Natural killer cell (primary cell): ENCODE results near the gene UGT1A6. TPM values are rescaled to one million over a fixed set of nuclear protein-coding genes. Genes with fewer than 3 reads are reported as not detected.

Experiments
- ATAC-seq, 3 donors: fragments of 150-1000 bp in 2 of 3; fragments of 200-7000 bp in 1 of 3; cut with Tn5 transposase; 1 replicate in 1 of 3; 2 replicates in 2 of 3; pipeline ENCODE4 v1.10.0; 2021; ENCODE audit warnings: mild to moderate bottlenecking in 2 of 3, moderate library complexity in 2 of 3
- DNase-seq, 2 donors: peaks; one replicate each; pipeline versions ENCODE4 v3.0.0 to v3.0.0-alpha.2; 2013 to 2021; ENCODE audit warnings: mixed read lengths in 1 of 2
- H3K27ac ChIP-seq: one replicate; pipeline ENCODE4 v1.5.1; 2013; ENCODE audit warnings: mild to moderate bottlenecking, low read length
- H3K27me3 ChIP-seq: one replicate; pipeline ENCODE4 v1.6.1; 2013; ENCODE audit warnings: low read length; ENCODE audit not compliant: control insufficient read depth, insufficient read depth
- H3K36me3 ChIP-seq: one replicate; pipeline ENCODE4 v1.6.1; 2013; ENCODE audit warnings: low read length; ENCODE audit not compliant: control insufficient read depth, insufficient read depth
- H3K4me1 ChIP-seq: one replicate; pipeline ENCODE4 v1.6.1; 2013; ENCODE audit warnings: low read length; ENCODE audit not compliant: control insufficient read depth, insufficient read depth
- H3K4me3 ChIP-seq: one replicate; pipeline ENCODE4 v1.5.1; 2013; ENCODE audit warnings: low read length
- H3K9me3 ChIP-seq: one replicate; pipeline ENCODE4 v1.6.1; 2013; ENCODE audit warnings: low read length; ENCODE audit not compliant: control insufficient read depth, insufficient read depth
- H3K27ac Mint-ChIP-seq, 2 donors: one replicate each; pipeline ENCODE4 v1.8.0; 2022; ENCODE audit warnings: mild to moderate bottlenecking in 2 of 2, mixed read lengths in 2 of 2, moderate library complexity in 1 of 2
- H3K27me3 Mint-ChIP-seq, 2 donors: one replicate each; pipeline ENCODE4 v1.8.0; 2022; ENCODE audit warnings: low read depth in 2 of 2, mixed read lengths in 2 of 2
- H3K36me3 Mint-ChIP-seq: one replicate; pipeline ENCODE4 v1.8.0; 2022; ENCODE audit warnings: mixed read lengths
- H3K4me1 Mint-ChIP-seq, 2 donors: one replicate each; pipeline ENCODE4 v1.8.0; 2022; ENCODE audit warnings: mixed read lengths in 2 of 2
- H3K4me3 Mint-ChIP-seq: one replicate; pipeline ENCODE4 v1.8.0; 2022; ENCODE audit warnings: mild to moderate bottlenecking, moderate library complexity, mixed read lengths
- H3K9me3 Mint-ChIP-seq, 2 donors: one replicate each; pipeline ENCODE4 v1.8.0; 2022; ENCODE audit warnings: mixed read lengths in 2 of 2
- WGBS: methylation state at CpG from one replicate; pipeline ENCODE4 v1.1.7; 2013; ENCODE audit warnings: missing lambda C conversion rate; ENCODE audit not compliant: insufficient coverage; 5-methylcytosine and 5-hydroxymethylcytosine counted together
- intact Hi-C: fragments of 100-400 bp; cut with micrococcal nuclease; formaldehyde crosslinking; loops from one replicate; pipeline ENCODE4 v1.14.2; 2022
- total RNA-seq, 4 donors: library from RNA; stranded (reverse); fragments of 120-200 nt in 1 of 4; gene quantifications; one replicate each; pipeline versions ENCODE4 v1.2.3 to v1.2.4, GENCODE V29; 2013 to 2022
- TF ChIP-seq, protein P1 (sequence below): fragments of 200-600 bp; IDR thresholded peaks from one replicate; pipeline ENCODE4 v1.8.0; 2022; ENCODE audit warnings: antibody characterized with exemption

Gene UGT1A6
- total RNA-seq, 3 donors from 2014 or later (not counting 1 experiment from before 2014, with no cell fraction given) = not detected

DNA sequence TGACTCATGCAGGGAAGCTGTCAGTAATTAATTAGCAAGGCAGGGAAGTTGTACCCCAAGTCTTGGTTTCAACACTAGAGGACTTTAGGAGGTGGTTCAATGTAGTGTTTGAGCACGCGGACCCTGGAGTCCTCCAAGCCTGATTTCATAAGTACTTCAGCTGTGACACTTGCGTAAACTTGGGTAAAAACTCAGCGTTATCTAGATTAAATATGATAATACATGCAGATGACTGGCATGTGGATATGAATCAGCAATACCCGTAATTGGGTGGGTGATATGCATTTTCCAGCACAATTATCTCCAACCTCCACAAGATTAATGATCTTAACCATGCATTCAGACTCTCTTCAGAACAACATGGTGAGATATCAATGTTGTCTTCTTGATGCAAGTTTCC, 5.8 kb upstream of the UGT1A6 start:
- DNase-seq (no peak), ATAC-seq (peak in 1 of 3 donors; percentile 72)
- intact Hi-C loops = no loop called here
- no peak overlapping the region for H3K4me3 Mint-ChIP-seq
- WGBS = 96% methylated on average over 4 of the region's 5 CpGs
- TF ChIP-seq, protein P1, sequence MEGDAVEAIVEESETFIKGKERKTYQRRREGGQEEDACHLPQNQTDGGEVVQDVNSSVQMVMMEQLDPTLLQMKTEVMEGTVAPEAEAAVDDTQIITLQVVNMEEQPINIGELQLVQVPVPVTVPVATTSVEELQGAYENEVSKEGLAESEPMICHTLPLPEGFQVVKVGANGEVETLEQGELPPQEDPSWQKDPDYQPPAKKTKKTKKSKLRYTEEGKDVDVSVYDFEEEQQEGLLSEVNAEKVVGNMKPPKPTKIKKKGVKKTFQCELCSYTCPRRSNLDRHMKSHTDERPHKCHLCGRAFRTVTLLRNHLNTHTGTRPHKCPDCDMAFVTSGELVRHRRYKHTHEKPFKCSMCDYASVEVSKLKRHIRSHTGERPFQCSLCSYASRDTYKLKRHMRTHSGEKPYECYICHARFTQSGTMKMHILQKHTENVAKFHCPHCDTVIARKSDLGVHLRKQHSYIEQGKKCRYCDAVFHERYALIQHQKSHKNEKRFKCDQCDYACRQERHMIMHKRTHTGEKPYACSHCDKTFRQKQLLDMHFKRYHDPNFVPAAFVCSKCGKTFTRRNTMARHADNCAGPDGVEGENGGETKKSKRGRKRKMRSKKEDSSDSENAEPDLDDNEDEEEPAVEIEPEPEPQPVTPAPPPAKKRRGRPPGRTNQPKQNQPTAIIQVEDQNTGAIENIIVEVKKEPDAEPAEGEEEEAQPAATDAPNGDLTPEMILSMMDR = no peak
- H3K36me3 Mint-ChIP-seq = no peaks in the 10 kb centered on the region
- no peaks in the 10 kb centered on the region for H3K9me3 Mint-ChIP-seq
- no peaks in the 10 kb centered on the region for H3K9me3 ChIP-seq
- H3K27ac Mint-ChIP-seq = no peak overlapping the region
- no peaks in the 10 kb centered on the region for H3K36me3 ChIP-seq
- peaks cover 11 to 34% of the 10 kb centered on the region in 2 donors for H3K27me3 Mint-ChIP-seq
- no peak overlapping the region for H3K4me3 ChIP-seq
- H3K27ac ChIP-seq = no peak overlapping the region
- H3K4me1 Mint-ChIP-seq = no peaks in the 10 kb centered on the region
- H3K4me1 ChIP-seq = no peaks in the 10 kb centered on the region
- H3K27me3 ChIP-seq = no peaks in the 10 kb centered on the region

DNA sequence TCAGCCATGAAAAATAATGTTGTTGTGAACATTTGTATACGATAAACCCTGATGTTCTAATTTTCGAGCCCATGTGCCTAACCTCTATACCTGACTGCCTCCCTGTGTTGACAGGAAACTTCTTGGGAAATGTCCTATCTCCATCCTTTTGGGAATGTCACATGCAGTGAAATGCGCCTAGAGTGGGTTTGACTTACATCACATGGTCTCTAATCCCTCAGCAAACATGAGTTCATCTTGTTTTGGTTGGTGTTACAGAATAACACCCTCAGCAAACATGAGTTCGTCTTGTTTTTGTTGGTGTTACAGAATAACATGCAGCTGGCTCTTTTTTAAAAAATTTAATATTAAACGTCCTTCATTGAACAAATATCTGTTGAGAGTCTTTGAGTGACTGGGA, 4.3 kb upstream of the UGT1A6 start:
- intact Hi-C loops = no loop called here
- no peaks in the 10 kb centered on the region for H3K4me1 ChIP-seq
- H3K4me3 ChIP-seq = no peak overlapping the region
- no peak for DNase-seq
- no peaks in the 10 kb centered on the region for H3K36me3 ChIP-seq
- Mint-ChIP-seq H3K9me3 (no peaks in the 10 kb centered on the region), H3K27me3 (peaks cover 11 to 26% of the 10 kb centered on the region in 2 donors), H3K4me3 (no peak overlapping the region), H3K36me3 (no peaks in the 10 kb centered on the region), H3K27ac (no peak overlapping the region), H3K4me1 (no peaks in the 10 kb centered on the region)
- no peaks in the 10 kb centered on the region for H3K27me3 ChIP-seq
- WGBS = 84% methylated on average over 5 of the region's 5 CpGs
- TF ChIP-seq, protein P1 = no peak
- ATAC-seq = no peak
- no peaks in the 10 kb centered on the region for H3K9me3 ChIP-seq
- H3K27ac ChIP-seq = no peak overlapping the region

DNA sequence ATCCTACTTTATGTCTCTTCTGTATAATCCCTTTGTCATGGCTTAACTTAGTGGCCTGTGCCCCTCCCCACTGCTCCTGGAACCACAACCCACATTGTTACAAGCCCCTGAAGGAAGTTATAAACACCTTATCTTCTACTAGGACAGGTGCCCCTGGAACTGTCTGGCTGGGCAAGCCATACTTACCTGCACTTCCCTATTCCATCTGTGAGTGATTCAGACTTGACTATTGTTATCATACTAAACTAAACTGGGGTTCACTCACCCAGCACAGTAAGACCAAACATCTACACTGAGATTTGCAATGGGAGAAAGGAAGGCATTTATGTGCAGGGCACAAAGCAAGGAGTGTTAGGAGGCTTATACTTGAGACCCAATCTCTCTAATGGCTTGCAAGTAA, 3.7 kb upstream of the UGT1A6 start:
- H3K27ac Mint-ChIP-seq = no peak overlapping the region
- H3K9me3 ChIP-seq = no peaks in the 10 kb centered on the region
- intact Hi-C loops = no loop called here
- H3K27me3 ChIP-seq = no peaks in the 10 kb centered on the region
- peaks cover 11 to 26% of the 10 kb centered on the region in 2 donors for H3K27me3 Mint-ChIP-seq
- DNase-seq (no peak), ATAC-seq (no peak)
- no peak overlapping the region for H3K4me3 Mint-ChIP-seq
- H3K4me1 Mint-ChIP-seq = no peaks in the 10 kb centered on the region
- no peaks in the 10 kb centered on the region for H3K36me3 ChIP-seq
- H3K9me3 Mint-ChIP-seq = no peaks in the 10 kb centered on the region
- no peaks in the 10 kb centered on the region for H3K4me1 ChIP-seq
- H3K27ac ChIP-seq = no peak overlapping the region
- no peak overlapping the region for H3K4me3 ChIP-seq
- TF ChIP-seq, protein P1 = no peak
- no peaks in the 10 kb centered on the region for H3K36me3 Mint-ChIP-seq

- Mint-ChIP-seq H3K4me3 (no peak overlapping the region), H3K27me3 (peaks cover 11 to 26% of the 10 kb centered on the region in 2 donors), H3K9me3 (no peaks in the 10 kb centered on the region), H3K36me3 (no peaks in the 10 kb centered on the region), H3K27ac (no peak overlapping the region), H3K4me1 (no peaks in the 10 kb centered on the region)
- no peaks in the 10 kb centered on the region for H3K36me3 ChIP-seq
- TF ChIP-seq, protein P1 = no peak
- intact Hi-C loops = no loop called here
- H3K9me3 ChIP-seq = no peaks in the 10 kb centered on the region
- DNase-seq (no peak), ATAC-seq (no peak)
- no peaks in the 10 kb centered on the region for H3K27me3 ChIP-seq
- 15% methylated on average over 2 of the region's 3 CpGs for WGBS
- no peaks in the 10 kb centered on the region for H3K4me1 ChIP-seq
- no peak overlapping the region for H3K27ac ChIP-seq
- no peak overlapping the region for H3K4me3 ChIP-seq
Observed at GRCh38 chr2:233689501-233689900, 3.2 kb upstream of the UGT1A6 start.
